COLO668 (cell line): ENCODE data around the gene SLC19A1.
"Not testable (repeated sequence)": the region's sequence is repeated elsewhere in the genome, so short reads cannot be mapped to it uniquely, and the experiment has no call there.

Experiments
- DNase-seq: peaks from one replicate; lab custom pipeline; 2025; ENCODE audit not compliant: unreplicated experiment; lab: John Stamatoyannopoulos, UW

The SLC19A1 gene

GRCh38 chr21:45576838-45577737 lies 34.8 kb upstream of the SLC19A1 start:
- DNase-seq: no peak

- no peak for DNase-seq
Observed at GRCh38 chr21:45575993-45576837, 34.0 kb upstream of the SLC19A1 start.

- no peak for DNase-seq
Observed at GRCh38 chr21:45575304-45575992, 33.2 kb upstream of the SLC19A1 start.

- DNase-seq: no peak
Observed at GRCh38 chr21:45574691-45575090, 32.5 kb upstream of the SLC19A1 start.

- no peak for DNase-seq
Observed at GRCh38 chr21:45574081-45574501, 31.9 kb upstream of the SLC19A1 start.

- no peak for DNase-seq
Observed at GRCh38 chr21:45573452-45574035, 31.3 kb upstream of the SLC19A1 start.

- DNase-seq: no peak
Observed at GRCh38 chr21:45572783-45573451, 30.7 kb upstream of the SLC19A1 start.

- no peak for DNase-seq
Observed at GRCh38 chr21:45572231-45572630, 30.0 kb upstream of the SLC19A1 start.

DNA sequence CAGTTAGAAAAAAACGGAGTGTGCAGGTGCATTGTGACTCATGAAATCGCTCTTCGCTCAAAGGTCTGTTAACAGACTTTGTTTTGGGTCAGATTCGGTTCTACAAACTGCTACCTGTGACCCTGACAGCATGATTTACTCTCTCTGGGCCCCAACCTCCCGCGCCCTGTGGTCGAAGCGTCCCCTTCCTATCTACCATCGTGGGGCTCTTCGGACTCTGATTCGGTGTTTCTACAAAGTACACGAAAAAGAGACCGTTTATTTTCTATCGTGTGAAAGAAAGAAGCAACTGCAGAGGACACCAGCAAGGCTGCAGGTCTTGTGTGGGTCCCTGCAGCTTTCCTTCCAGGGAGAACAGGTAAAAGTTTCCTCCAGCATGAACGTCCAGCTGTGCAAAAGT lies 29.4 kb upstream of the SLC19A1 start:
- no peak for DNase-seq

DNA sequence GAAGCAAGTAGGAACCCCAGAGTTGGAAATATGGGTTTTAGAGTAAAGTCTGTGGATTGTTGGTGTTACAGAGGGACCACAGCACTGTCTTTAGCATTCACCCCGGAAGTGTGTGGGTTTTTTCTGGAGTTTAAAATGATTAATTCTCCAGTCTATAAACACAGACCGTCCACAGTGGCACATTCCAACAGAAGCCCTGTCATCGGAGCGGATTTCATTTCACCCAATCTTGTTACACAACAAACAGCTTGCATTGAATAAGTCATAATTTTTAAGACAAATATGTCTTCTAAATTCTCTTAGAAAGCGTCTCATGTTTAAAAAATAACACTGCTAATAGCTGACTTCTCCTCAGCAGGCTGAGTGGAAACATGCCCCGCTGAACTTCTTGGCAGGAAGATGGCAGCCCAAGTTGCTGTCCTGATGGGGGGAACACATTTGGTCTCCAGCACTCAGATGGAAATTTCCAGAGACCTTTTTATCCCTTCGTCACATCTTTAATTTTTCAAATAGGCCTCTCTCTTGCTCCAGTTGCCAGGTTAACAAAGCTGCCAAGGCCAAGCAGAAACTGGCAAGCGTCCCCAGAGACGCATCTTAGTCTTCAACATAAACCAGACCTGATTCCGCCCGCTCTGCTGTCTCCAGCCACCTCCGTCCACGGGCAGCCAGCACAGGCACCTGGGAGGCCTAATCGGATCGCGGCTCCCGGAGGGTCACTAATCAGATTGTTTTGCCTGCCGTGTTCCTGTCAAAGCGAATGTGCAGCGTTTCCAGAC lies 28.8 kb upstream of the SLC19A1 start:
- DNase-seq: no peak

- DNase-seq: no peak
Observed at GRCh38 chr21:45570071-45570470, 27.8 kb upstream of the SLC19A1 start.

- no peak for DNase-seq
Observed at GRCh38 chr21:45568383-45568782, 26.1 kb upstream of the SLC19A1 start.

DNA sequence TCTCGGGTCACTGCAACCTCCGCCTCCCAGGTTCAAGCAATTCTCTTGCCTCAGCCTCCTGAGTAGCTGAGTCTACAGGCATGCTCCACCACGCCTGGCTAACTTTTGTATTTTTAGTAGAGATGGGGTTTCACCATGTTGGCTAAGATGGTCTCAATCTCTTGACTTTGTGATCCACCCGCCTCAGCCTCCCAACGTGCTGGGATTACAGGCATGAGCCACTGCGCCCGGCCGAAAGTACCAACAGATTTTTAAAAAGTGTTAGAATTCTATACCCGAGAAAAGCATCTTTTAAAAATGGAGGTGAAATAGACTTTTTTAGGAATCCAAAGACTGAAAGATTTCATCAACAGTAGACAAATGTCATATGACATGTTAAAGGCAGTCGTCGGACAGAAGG lies 21.9 kb upstream of the SLC19A1 start:
- not testable (repeated sequence) for DNase-seq

DNA sequence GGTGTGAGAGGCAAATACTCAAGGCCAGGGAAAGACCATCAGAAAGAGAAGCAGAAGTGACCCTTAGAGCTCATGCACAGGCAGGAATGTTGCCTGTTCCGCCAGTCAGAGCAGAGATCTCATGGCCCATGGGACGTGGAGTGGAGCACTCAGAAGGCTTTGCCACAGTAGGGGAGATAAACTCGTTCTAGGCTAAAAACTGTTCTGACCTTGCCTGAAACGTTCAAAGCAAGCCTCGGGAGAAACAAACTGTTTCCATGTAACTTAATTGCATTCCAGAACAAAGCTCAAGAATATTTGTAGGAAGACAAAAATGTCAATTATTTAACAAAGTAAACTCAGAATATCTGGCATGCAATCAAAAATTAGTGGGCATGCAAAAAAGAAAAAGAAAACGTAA lies 20.7 kb upstream of the SLC19A1 start:
- DNase-seq: no peak

- no peak for DNase-seq
Observed at GRCh38 chr21:45562402-45562801, 20.2 kb upstream of the SLC19A1 start.

DNA sequence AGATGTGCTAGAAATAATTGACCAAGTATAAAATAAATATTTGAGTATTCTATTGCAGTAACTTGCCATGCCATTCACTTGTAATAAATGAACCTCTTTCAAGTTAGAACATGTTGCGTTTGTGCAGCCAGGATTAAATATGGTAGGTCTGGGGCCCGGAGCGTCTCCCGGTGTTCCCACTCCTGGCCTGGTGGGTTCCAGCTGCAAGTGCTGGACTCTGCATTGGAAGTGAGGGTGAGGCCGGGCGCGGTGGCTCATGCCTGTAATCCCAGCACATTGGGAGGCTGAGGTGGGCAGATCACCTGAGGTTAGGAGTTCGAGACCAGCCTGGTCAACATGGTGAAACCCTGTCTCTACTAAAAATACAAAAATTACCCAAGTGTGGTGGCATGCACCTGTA lies 19.0 kb upstream of the SLC19A1 start:
- not testable (repeated sequence) for DNase-seq

DNA sequence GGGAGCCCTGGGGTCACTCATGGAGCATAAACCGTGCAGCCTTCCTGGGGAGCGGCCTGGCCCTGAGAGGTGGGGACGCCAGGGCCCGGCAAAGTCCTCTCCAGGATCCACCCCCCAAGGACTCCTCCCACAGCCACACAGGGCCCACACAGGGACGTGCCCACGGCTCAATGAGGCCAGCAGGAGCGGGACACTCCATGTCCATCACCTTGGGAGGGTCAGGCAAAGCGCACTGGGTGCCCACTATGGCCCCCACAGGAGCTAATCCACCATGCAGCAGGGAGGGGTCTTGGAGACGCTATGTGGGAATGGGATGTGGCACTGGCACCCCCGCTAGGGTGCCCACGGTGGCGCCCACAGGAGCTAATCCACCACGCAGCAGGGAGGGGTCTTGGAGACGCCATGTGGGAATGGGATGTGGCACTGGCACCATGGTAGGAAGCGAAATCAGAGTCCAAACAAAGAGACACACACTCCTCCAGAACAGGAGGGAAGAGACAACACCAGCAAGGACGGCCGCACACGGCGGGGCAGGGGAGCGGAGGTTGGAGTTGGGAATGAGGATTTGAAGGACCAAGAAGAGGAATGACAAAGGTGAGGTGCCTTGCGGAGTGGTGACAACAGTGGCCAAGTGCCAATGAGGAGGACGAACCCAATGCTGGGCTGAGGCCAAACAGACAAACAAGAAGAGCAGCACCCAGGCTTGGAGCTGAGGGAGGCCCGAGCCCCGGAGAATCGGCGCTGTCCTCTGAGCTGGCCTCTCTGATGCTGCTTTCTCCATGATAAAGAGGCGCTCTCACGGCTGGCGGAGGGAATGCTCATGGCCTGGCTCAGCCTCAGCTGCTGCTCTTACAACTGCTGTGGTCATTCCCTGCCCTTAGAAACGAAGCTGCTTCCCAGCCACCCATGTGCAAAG lies 18.1 kb upstream of the SLC19A1 start:
- no peak for DNase-seq

- no peak for DNase-seq
Observed at GRCh38 chr21:45559216-45560105, 17.2 kb upstream of the SLC19A1 start.
